ENCODE results near the gene SLC2A9.

DNA sequence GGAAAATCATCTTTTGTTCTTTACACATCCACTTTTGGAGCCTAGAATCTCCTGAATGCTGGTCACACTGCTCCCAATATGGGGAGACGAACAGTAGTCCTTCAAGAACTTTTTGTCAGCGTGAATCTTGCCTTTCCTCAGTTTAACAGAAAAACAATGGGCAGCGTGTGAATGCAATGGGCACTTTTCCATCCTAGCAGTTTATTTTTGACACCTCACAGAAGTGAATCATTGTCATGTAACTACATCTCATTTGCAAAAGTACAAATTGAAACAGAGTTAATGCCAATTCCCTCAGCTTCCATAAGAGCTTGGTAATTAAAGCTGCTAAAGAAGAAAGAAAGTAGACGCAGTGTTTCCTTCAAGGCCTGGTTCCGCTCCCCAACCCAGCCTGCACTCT, 154.4 kb downstream of the SLC2A9 start:
- TF ChIP-seq, protein P1, sequence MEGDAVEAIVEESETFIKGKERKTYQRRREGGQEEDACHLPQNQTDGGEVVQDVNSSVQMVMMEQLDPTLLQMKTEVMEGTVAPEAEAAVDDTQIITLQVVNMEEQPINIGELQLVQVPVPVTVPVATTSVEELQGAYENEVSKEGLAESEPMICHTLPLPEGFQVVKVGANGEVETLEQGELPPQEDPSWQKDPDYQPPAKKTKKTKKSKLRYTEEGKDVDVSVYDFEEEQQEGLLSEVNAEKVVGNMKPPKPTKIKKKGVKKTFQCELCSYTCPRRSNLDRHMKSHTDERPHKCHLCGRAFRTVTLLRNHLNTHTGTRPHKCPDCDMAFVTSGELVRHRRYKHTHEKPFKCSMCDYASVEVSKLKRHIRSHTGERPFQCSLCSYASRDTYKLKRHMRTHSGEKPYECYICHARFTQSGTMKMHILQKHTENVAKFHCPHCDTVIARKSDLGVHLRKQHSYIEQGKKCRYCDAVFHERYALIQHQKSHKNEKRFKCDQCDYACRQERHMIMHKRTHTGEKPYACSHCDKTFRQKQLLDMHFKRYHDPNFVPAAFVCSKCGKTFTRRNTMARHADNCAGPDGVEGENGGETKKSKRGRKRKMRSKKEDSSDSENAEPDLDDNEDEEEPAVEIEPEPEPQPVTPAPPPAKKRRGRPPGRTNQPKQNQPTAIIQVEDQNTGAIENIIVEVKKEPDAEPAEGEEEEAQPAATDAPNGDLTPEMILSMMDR (conservative IDR thresholded peaks at IDR 0.05 in 1 of 2, IDR thresholded peaks at IDR 0.05 in 1 of 2; ENCODE audit: low read depth in 1 of 2, low read length in 2 of 2) = no peak
- TF ChIP-seq EZH2 (IDR thresholded peaks at IDR 0.05; ENCODE audit: low read length, missing control alignments) = no peak
